RWPE1 (cell line): Measurements from ENCODE around the gene FAM131C.

ENCODE experiments used
- CTCF ChIA-PET: fragments of 350-600 bp; sonication (Branson Sonifier 250); formaldehyde crosslinking; extraction: SDS; loops from one replicate; lab custom pipeline; 2021; lab: Yijun Ruan, JAX
- POLR2A ChIA-PET: fragments of 400-600 bp; formaldehyde crosslinking; extraction: SDS; loops from one replicate; lab custom pipeline; 2020; ENCODE audit warnings: antibody characterized with exemption; ENCODE audit not compliant: low non-redundant PET; lab: Yijun Ruan, JAX
- DNase-seq: peaks from one replicate; pipeline ENCODE4 v3.0.0; 2012; ENCODE audit warnings: low spot score
- H3K27ac ChIP-seq: fragments of 450-650 bp; 2 replicates; pipeline ENCODE4 v1.5.1; 2017
- CTCF ChIP-seq: fragments of 450-650 bp; conservative IDR thresholded peaks from 2 replicates; pipeline ENCODE4 v1.5.1; 2017; ENCODE audit warnings: low read depth, mild to moderate bottlenecking

Gene FAM131C

GRCh38 chr1:16088351-16088911 lies 15.0 kb upstream of the FAM131C start:
- H3K27ac ChIP-seq, result peak overlapping the region; percentile 51
- CTCF ChIA-PET, result interaction anchor here (0.7 to 2.3 kb wide), 5 partner anchors 10 to 203 kb away, joined by 3 to 7 read pairs (median 4); no protein-coding TSS in a partner anchor
- DNase-seq, result no peak
- POLR2A ChIA-PET, result no interaction called here
- no peak for TF ChIP-seq CTCF

GRCh38 chr1:16087733-16088132 lies 14.3 kb upstream of the FAM131C start:
- DNase-seq, result no peak
- no peak overlapping the region for H3K27ac ChIP-seq
- POLR2A ChIA-PET, result no interaction called here
- CTCF ChIA-PET, result interaction anchor here (1.5 to 2.3 kb wide), 2 partner anchors 9 to 157 kb away, joined by 4 to 7 read pairs; no protein-coding TSS in a partner anchor
- TF ChIP-seq CTCF, result no peak

GRCh38 chr1:16085522-16085921 lies 12.1 kb upstream of the FAM131C start:
- H3K27ac ChIP-seq, result no peak overlapping the region
- POLR2A ChIA-PET, result no interaction called here
- no peak for DNase-seq
- CTCF ChIA-PET, result no interaction called here
- TF ChIP-seq CTCF, result no peak

- CTCF ChIA-PET, result interaction anchor here (0.6 to 2.7 kb wide), 5 partner anchors 37 to 280 kb away, joined by 3 to 17 read pairs (median 11); partner anchors contain the start of gene EPHA2
- TF ChIP-seq CTCF, result no peak
- H3K27ac ChIP-seq, result peak overlapping the region; percentile 59
- POLR2A ChIA-PET, result interaction anchor here (0.5 kb wide), 1 partner anchor 99 kb away, joined by 3 read pairs; no protein-coding TSS in a partner anchor
- no peak for DNase-seq
Observed at GRCh38 chr1:16083486-16083885, 10.0 kb upstream of the FAM131C start.

DNA sequence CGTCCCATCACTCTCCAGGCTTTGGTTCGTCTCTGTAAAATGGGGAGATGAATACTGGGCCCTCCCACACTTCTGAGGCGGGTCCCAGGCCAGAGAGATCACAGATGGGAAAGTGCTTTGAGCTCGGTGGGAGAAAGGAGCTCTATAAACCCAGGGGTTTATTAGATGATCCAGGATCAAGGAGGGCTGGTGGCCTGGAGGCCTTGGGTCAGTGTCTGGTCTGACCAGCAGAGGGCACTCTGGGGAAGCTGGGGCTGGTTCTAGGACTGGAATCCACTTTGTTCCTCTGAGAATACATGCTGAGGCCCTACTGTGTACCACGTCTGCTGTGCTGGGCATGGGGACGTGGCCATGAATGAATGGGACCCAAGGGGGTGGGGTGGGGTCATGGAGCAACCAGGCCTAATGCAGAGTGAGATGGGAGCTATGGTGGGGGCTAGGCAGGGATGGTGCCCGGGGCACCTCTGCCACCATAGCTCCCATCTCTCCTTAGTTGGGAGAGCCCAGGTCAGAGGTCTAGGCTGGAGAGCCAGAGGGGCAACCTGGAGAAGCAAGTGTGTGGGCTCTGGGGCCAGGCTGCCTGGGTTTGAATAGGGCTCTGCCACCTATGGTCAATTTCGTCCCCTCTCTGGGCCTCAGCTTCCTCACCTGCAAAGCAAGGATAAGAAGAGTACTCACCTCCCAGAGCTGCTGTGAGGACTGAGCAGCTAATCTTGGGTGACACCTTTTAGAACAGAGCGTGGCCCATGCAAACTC lies 9.0 kb upstream of the FAM131C start:
- DNase-seq, result peak; percentile 68
- TF ChIP-seq CTCF, result peak; percentile 87
- POLR2A ChIA-PET, result interaction anchor here (0.5 kb wide), 1 partner anchor 379 kb away, joined by 3 read pairs; no protein-coding TSS in a partner anchor
- CTCF ChIA-PET, result interaction anchor here (0.5 to 2.7 kb wide), 34 partner anchors 9 to 281 kb away, joined by 3 to 22 read pairs (median 4); partner anchors contain the start of gene EPHA2
- H3K27ac ChIP-seq, result peak overlapping the region; percentile 59

- CTCF ChIA-PET, result interaction anchor here (0.5 to 2.7 kb wide), 27 partner anchors 9 to 452 kb away, joined by 3 to 22 read pairs (median 5); partner anchors contain the start of gene EPHA2
- no peak for DNase-seq
- peak overlapping the region; percentile 59 for H3K27ac ChIP-seq
- TF ChIP-seq CTCF, result no peak
- POLR2A ChIA-PET, result no interaction called here
Observed at GRCh38 chr1:16081636-16082035, 8.2 kb upstream of the FAM131C start.
